Liver (tissue), 9 donors: ENCODE measurements around the gene PRRG2. TPM values are rescaled to one million over a fixed set of nuclear protein-coding genes. Genes with fewer than 3 reads are reported as not detected.

Experiments
- DNase-seq: peaks from one replicate; pipeline ENCODE4 v3.0.0-alpha.2; 2017; ENCODE audit warnings: low spot score
- H3K27ac ChIP-seq, 2 donors: one replicate each; pipeline ENCODE4 v1.7.0; 2013; ENCODE audit warnings: inconsistent platforms in 2 of 2, low read length in 2 of 2, control low read depth in 1 of 2, low read depth in 1 of 2, mild to moderate bottlenecking in 1 of 2
- H3K27me3 ChIP-seq, 4 donors: one replicate each; pipeline versions ENCODE4 v1.6.1 to v1.7.0; 2013; ENCODE audit warnings: low read length in 3 of 4, inconsistent platforms in 1 of 4, mild to moderate bottlenecking in 1 of 4, moderate library complexity in 1 of 4; ENCODE audit not compliant: control insufficient read depth in 4 of 4, insufficient read depth in 4 of 4
- H3K36me3 ChIP-seq, 4 donors: one replicate each; pipeline versions ENCODE4 v1.6.1 to v1.7.0; 2013; ENCODE audit warnings: low read length in 3 of 4, mild to moderate bottlenecking in 3 of 4, low read depth in 1 of 4, moderate library complexity in 1 of 4; ENCODE audit not compliant: control insufficient read depth in 4 of 4, insufficient read depth in 3 of 4
- H3K4me1 ChIP-seq, 4 donors: one replicate each; pipeline versions ENCODE4 v1.6.1 to v1.7.0; 2013; ENCODE audit warnings: low read length in 3 of 4, mild to moderate bottlenecking in 3 of 4, moderate library complexity in 1 of 4; ENCODE audit not compliant: control insufficient read depth in 4 of 4, insufficient read depth in 4 of 4
- H3K4me3 ChIP-seq, 3 donors: one replicate each; pipeline versions ENCODE4 v1.6.1 to v1.7.0; 2013; ENCODE audit warnings: low read length in 3 of 3, control low read depth in 1 of 3, low read depth in 1 of 3, mild to moderate bottlenecking in 1 of 3
- H3K9ac ChIP-seq, 2 donors: one replicate each; pipeline ENCODE4 v1.7.0; 2013; ENCODE audit warnings: low read length in 2 of 2, mild to moderate bottlenecking in 2 of 2, moderate library complexity in 2 of 2, control low read depth in 1 of 2, low read depth in 1 of 2
- H3K9me3 ChIP-seq, 4 donors: one replicate each; pipeline versions ENCODE4 v1.6.1 to v1.7.0; 2013; ENCODE audit warnings: low read length in 3 of 4; ENCODE audit not compliant: control insufficient read depth in 4 of 4
- FOXA1 ChIP-seq: IDR thresholded peaks from 2 replicates; pipeline ENCODE4 v1.6.1; 2016; ENCODE audit warnings: antibody characterized with exemption
- FOXA2 ChIP-seq: IDR thresholded peaks from 2 replicates; pipeline ENCODE4 v1.6.1; 2016; ENCODE audit warnings: antibody characterized with exemption
- GABPA ChIP-seq, 2 donors: IDR thresholded peaks in 1 of 2; conservative IDR thresholded peaks in 1 of 2; 2 replicates each; pipeline ENCODE4 v1.6.1; 2016; ENCODE audit warnings: antibody characterized with exemption in 2 of 2, mild to moderate bottlenecking in 1 of 2, moderate library complexity in 1 of 2
- HNF4G ChIP-seq: IDR thresholded peaks from 2 replicates; pipeline ENCODE4 v1.6.1; 2016; ENCODE audit warnings: antibody characterized with exemption
- JUND ChIP-seq, 2 donors: IDR thresholded peaks; 2 replicates each; pipeline ENCODE4 v1.6.1; 2016; ENCODE audit warnings: antibody characterized with exemption in 2 of 2
- MAX ChIP-seq: IDR thresholded peaks from 2 replicates; pipeline ENCODE4 v1.6.1; 2016; ENCODE audit warnings: antibody characterized with exemption
- RAD21 ChIP-seq, 2 donors: IDR thresholded peaks; 2 replicates each; pipeline ENCODE4 v1.6.1; 2016; ENCODE audit warnings: antibody characterized with exemption in 2 of 2, mild to moderate bottlenecking in 2 of 2
- SP1 ChIP-seq: IDR thresholded peaks from 2 replicates; pipeline ENCODE4 v1.6.1; 2018; ENCODE audit warnings: antibody characterized with exemption, mild to moderate bottlenecking
- TAF1 ChIP-seq: conservative IDR thresholded peaks from 2 replicates; pipeline ENCODE4 v1.6.1; 2016; ENCODE audit warnings: antibody characterized with exemption, mild to moderate bottlenecking
- YY1 ChIP-seq: IDR thresholded peaks from 2 replicates; pipeline ENCODE4 v1.6.1; 2016; ENCODE audit warnings: antibody characterized with exemption, mild to moderate bottlenecking
- ZBTB33 ChIP-seq: IDR thresholded peaks from 2 replicates; pipeline ENCODE4 v1.6.1; 2016; ENCODE audit warnings: antibody characterized with exemption
- WGBS: extraction: QIAGEN DNeasy Blood & Tissue Kit; methylation state at CpG from one replicate; pipeline ENCODE4 v1.1.7; 2013; 5-methylcytosine and 5-hydroxymethylcytosine counted together
- polyA plus RNA-seq, 2 donors: library from polyadenylated mRNA; stranded (reverse) in 1 of 2; unstranded in 1 of 2; fragments of 200-250 nt in 1 of 2; fragments of >200 nt in 1 of 2; fragmentation: Nextera tagmentation in 1 of 2; extraction: Ambion mirVana in 1 of 2; gene quantifications; one replicate each; pipeline versions ENCODE4 v1.2.1 to v1.2.3, GENCODE V29; 2013 to 2015
- total RNA-seq, 2 donors: library from RNA; depleted of rRNA; stranded (reverse); fragments of >200 nt; gene quantifications; one replicate each; pipeline ENCODE4 v1.2.3, GENCODE V29; 2014
- TF ChIP-seq, protein P1 (sequence below): IDR thresholded peaks from 2 replicates; pipeline ENCODE4 v1.6.1; 2016; ENCODE audit warnings: antibody characterized with exemption
- TF ChIP-seq, protein P2 (sequence below): fragments of 150-350 bp; IDR thresholded peaks from 2 replicates; pipeline ENCODE4 v1.5.1; 2017; ENCODE audit warnings: improper control_type of control experiment, low read depth, low read length; ENCODE audit not compliant: missing input control
- TF ChIP-seq, protein P3 (sequence below): IDR thresholded peaks from 2 replicates; pipeline ENCODE4 v1.6.1; 2016; ENCODE audit warnings: antibody characterized with exemption, mild to moderate bottlenecking
- donor health status: healthy.
- donor health status: healthy.
- donor health status: healthy.
- donor health status: healthy.
- donor health status: healthy.

Gene PRRG2
- total and polyA plus RNA-seq, 4 donors: 1.1 to 2.8 (median 2.1) TPM

- TF ChIP-seq, protein P1, sequence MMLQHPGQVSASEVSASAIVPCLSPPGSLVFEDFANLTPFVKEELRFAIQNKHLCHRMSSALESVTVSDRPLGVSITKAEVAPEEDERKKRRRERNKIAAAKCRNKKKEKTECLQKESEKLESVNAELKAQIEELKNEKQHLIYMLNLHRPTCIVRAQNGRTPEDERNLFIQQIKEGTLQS: no peak
- TF ChIP-seq YY1: no peak
- TF ChIP-seq, protein P2, sequence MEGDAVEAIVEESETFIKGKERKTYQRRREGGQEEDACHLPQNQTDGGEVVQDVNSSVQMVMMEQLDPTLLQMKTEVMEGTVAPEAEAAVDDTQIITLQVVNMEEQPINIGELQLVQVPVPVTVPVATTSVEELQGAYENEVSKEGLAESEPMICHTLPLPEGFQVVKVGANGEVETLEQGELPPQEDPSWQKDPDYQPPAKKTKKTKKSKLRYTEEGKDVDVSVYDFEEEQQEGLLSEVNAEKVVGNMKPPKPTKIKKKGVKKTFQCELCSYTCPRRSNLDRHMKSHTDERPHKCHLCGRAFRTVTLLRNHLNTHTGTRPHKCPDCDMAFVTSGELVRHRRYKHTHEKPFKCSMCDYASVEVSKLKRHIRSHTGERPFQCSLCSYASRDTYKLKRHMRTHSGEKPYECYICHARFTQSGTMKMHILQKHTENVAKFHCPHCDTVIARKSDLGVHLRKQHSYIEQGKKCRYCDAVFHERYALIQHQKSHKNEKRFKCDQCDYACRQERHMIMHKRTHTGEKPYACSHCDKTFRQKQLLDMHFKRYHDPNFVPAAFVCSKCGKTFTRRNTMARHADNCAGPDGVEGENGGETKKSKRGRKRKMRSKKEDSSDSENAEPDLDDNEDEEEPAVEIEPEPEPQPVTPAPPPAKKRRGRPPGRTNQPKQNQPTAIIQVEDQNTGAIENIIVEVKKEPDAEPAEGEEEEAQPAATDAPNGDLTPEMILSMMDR: no peak
- DNase-seq: no peak
- H3K36me3 ChIP-seq: no peaks in the 10 kb centered on the region
- H3K9ac ChIP-seq: no peak overlapping the region
- H3K27ac ChIP-seq: no peak overlapping the region
- peaks cover 4 to 22% (median 18%) of the 10 kb centered on the region in 4 donors for H3K4me1 ChIP-seq
- WGBS: 67% methylated on average over 2 of the region's 2 CpGs
- no peaks in the 10 kb centered on the region for H3K9me3 ChIP-seq
- H3K4me3 ChIP-seq: no peak overlapping the region
- no peaks in the 10 kb centered on the region for H3K27me3 ChIP-seq
These were observed 2.1 kb downstream of the PRRG2 start for GRCh38 chr19:49583239-49583638.

- Histone ChIP-seq H3K36me3 (no peaks in the 10 kb centered on the region), H3K9ac (no peak overlapping the region), H3K4me1 (peaks cover 4 to 14% (median 9%) of the 10 kb centered on the region in 4 donors), H3K4me3 (no peak overlapping the region), H3K27ac (no peak overlapping the region), H3K9me3 (no peaks in the 10 kb centered on the region), H3K27me3 (no peaks in the 10 kb centered on the region)
- TF ChIP-seq TAF1 (no peak), SP1 (no peak), ZBTB33 (no peak), FOXA2 (no peak), FOXA1 (no peak), GABPA (IDR thresholded peaks at IDR 0.05 in 1 of 2, conservative IDR thresholded peaks at IDR 0.05 in 1 of 2) (no peak), RAD21 (IDR thresholded peaks at IDR 0.05) (no peak)
- TF ChIP-seq, protein P1: no peak
- 78% methylated on average over 8 of the region's 8 CpGs for WGBS
- no peak for DNase-seq
These were observed 3.9 kb downstream of the PRRG2 start for GRCh38 chr19:49585023-49585422.

- peaks cover 0 to 17% (median 9%) of the 10 kb centered on the region in 4 donors for H3K4me1 ChIP-seq
- no peak overlapping the region for H3K27ac ChIP-seq
- no peak overlapping the region for H3K4me3 ChIP-seq
- no peaks in the 10 kb centered on the region for H3K9me3 ChIP-seq
- DNase-seq: no peak
- H3K36me3 ChIP-seq: no peaks in the 10 kb centered on the region
- TF ChIP-seq HNF4G (no peak), RAD21 (IDR thresholded peaks at IDR 0.05) (no peak), MAX (no peak), JUND (IDR thresholded peaks at IDR 0.05) (no peak)
- TF ChIP-seq, protein P2: no peak
- TF ChIP-seq, protein P3, sequence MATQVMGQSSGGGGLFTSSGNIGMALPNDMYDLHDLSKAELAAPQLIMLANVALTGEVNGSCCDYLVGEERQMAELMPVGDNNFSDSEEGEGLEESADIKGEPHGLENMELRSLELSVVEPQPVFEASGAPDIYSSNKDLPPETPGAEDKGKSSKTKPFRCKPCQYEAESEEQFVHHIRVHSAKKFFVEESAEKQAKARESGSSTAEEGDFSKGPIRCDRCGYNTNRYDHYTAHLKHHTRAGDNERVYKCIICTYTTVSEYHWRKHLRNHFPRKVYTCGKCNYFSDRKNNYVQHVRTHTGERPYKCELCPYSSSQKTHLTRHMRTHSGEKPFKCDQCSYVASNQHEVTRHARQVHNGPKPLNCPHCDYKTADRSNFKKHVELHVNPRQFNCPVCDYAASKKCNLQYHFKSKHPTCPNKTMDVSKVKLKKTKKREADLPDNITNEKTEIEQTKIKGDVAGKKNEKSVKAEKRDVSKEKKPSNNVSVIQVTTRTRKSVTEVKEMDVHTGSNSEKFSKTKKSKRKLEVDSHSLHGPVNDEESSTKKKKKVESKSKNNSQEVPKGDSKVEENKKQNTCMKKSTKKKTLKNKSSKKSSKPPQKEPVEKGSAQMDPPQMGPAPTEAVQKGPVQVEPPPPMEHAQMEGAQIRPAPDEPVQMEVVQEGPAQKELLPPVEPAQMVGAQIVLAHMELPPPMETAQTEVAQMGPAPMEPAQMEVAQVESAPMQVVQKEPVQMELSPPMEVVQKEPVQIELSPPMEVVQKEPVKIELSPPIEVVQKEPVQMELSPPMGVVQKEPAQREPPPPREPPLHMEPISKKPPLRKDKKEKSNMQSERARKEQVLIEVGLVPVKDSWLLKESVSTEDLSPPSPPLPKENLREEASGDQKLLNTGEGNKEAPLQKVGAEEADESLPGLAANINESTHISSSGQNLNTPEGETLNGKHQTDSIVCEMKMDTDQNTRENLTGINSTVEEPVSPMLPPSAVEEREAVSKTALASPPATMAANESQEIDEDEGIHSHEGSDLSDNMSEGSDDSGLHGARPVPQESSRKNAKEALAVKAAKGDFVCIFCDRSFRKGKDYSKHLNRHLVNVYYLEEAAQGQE: no peak
- 91% methylated on average over 8 of the region's 8 CpGs for WGBS
- H3K9ac ChIP-seq: no peak overlapping the region
- no peaks in the 10 kb centered on the region for H3K27me3 ChIP-seq
These were observed 6.1 kb downstream of the PRRG2 start for GRCh38 chr19:49587227-49587626.
